Bronchial epithelial cell (primary cell): ENCODE results near the gene IRX2. TPM values are rescaled to one million over a fixed set of nuclear protein-coding genes. Genes with fewer than 3 reads are reported as not detected.
A peak's percentile ranks its signal among the peaks of the same experiment; 100 is the strongest.

Experiments used
- DNase-seq: peaks from one replicate; pipeline ENCODE4 v3.0.0-alpha.2; 2010; ENCODE audit warnings: low read depth
- FAIRE-seq: peaks from 2 replicates; lab custom pipeline; 2011; peaks lifted over from hg19 to GRCh38; lab: Jason Lieb, UNC
- H3K27me3 ChIP-seq: 2 replicates; pipeline ENCODE4 v1.5.1; 2011; ENCODE audit warnings: low read length; ENCODE audit not compliant: control insufficient read depth, insufficient read depth
- H3K36me3 ChIP-seq: 2 replicates; pipeline ENCODE4 v1.5.1; 2011; ENCODE audit warnings: low read length; ENCODE audit not compliant: control insufficient read depth, insufficient read depth
- H3K4me3 ChIP-seq: 2 replicates; pipeline ENCODE4 v1.5.1; 2011; ENCODE audit warnings: mild to moderate bottlenecking, low read depth, low read length, control low read depth
- CTCF ChIP-seq: IDR thresholded peaks from 2 replicates; pipeline ENCODE4 v1.5.1; 2011; ENCODE audit warnings: mild to moderate bottlenecking, moderate library complexity, low read length, control low read depth, inconsistent platforms; ENCODE audit not compliant: insufficient read depth, severe bottlenecking
- total RNA-seq: library from RNA; depleted of rRNA; stranded (reverse); fragments of >200 nt; gene quantifications from 2 replicates; pipeline ENCODE4 v1.2.1, GENCODE V29; 2014

The IRX2 gene
- total RNA-seq, 1 donor from 2014 or later, result 14.0 TPM

- no peak overlapping the region for H3K4me3 ChIP-seq
- FAIRE-seq, result no peak
- H3K36me3 ChIP-seq, result no peaks in the 10 kb centered on the region
- no peak for DNase-seq
- TF ChIP-seq CTCF, result no peak
- H3K27me3 ChIP-seq, result no peaks in the 10 kb centered on the region
Measured at GRCh38 chr5:2703041-2703440, 48.4 kb downstream of the IRX2 start.

GRCh38 chr5:2702096-2702879, 49.2 kb downstream of the IRX2 start:
- TF ChIP-seq CTCF, result no peak
- Histone ChIP-seq H3K4me3 (no peak overlapping the region), H3K36me3 (no peaks in the 10 kb centered on the region), H3K27me3 (no peaks in the 10 kb centered on the region)
- DNase-seq, result no peak
- no peak for FAIRE-seq

- Histone ChIP-seq H3K4me3 (no peak overlapping the region), H3K36me3 (no peaks in the 10 kb centered on the region), H3K27me3 (no peaks in the 10 kb centered on the region)
- FAIRE-seq, result peak; percentile 50
- no peak for DNase-seq
- no peak for TF ChIP-seq CTCF
Measured at GRCh38 chr5:2701592-2701991, 49.9 kb downstream of the IRX2 start.

GRCh38 chr5:2700876-2701275, 50.6 kb downstream of the IRX2 start:
- DNase-seq (no peak), FAIRE-seq (no peak)
- Histone ChIP-seq H3K4me3 (no peak overlapping the region), H3K27me3 (no peaks in the 10 kb centered on the region), H3K36me3 (no peaks in the 10 kb centered on the region)
- TF ChIP-seq CTCF, result no peak

- no peak overlapping the region for H3K4me3 ChIP-seq
- no peaks in the 10 kb centered on the region for H3K27me3 ChIP-seq
- TF ChIP-seq CTCF, result no peak
- FAIRE-seq, result no peak
- no peak for DNase-seq
- no peaks in the 10 kb centered on the region for H3K36me3 ChIP-seq
Measured at GRCh38 chr5:2699686-2700085, 51.8 kb downstream of the IRX2 start.

- H3K27me3 ChIP-seq, result no peaks in the 10 kb centered on the region
- no peak overlapping the region for H3K4me3 ChIP-seq
- FAIRE-seq (no peak), DNase-seq (no peak)
- TF ChIP-seq CTCF, result no peak
- H3K36me3 ChIP-seq, result no peaks in the 10 kb centered on the region
Measured at GRCh38 chr5:2699231-2699630, 52.2 kb downstream of the IRX2 start.
